CD14-positive monocyte (primary cell): ENCODE measurements around the gene BAX. TPM values are rescaled to one million over a fixed set of nuclear protein-coding genes. Genes with fewer than 3 reads are reported as not detected.
A peak's percentile ranks its signal among the peaks of the same experiment; 100 is the strongest.

Source experiments
- DNase-seq, 3 donors: peaks; one replicate each; pipeline ENCODE4 v3.0.0-alpha.2; 2011 to 2022
- H2AFZ ChIP-seq: 2 replicates; pipeline ENCODE4 v1.6.0; 2012; ENCODE audit warnings: mild to moderate bottlenecking, low read depth, low read length, inconsistent platforms; ENCODE audit not compliant: insufficient read depth, poor library complexity, severe bottlenecking
- H3K27ac ChIP-seq, 2 donors: 1 replicate in 1 of 2; 2 replicates in 1 of 2; pipeline ENCODE4 v1.5.1; 2012 to 2013; ENCODE audit warnings: low read length in 2 of 2, control low read depth in 1 of 2, inconsistent platforms in 1 of 2, low read depth in 1 of 2, mild to moderate bottlenecking in 1 of 2
- H3K27me3 ChIP-seq, 2 donors: one replicate each; pipeline versions ENCODE4 v1.6.0 to v1.6.1; 2011 to 2013; ENCODE audit warnings: low read length in 2 of 2; ENCODE audit not compliant: control insufficient read depth in 2 of 2, insufficient read depth in 2 of 2
- H3K36me3 ChIP-seq, 2 donors: replicated peaks in 1 of 2; 1 replicate in 1 of 2; 2 replicates in 1 of 2; pipeline versions ENCODE4 v1.5.1 to v1.6.1; 2012 to 2013; ENCODE audit warnings: low read length in 2 of 2, control low read depth in 1 of 2, inconsistent platforms in 1 of 2, mild to moderate bottlenecking in 1 of 2; ENCODE audit not compliant: insufficient read depth in 2 of 2, control insufficient read depth in 1 of 2
- H3K4me1 ChIP-seq, 2 donors: 1 replicate in 1 of 2; 2 replicates in 1 of 2; pipeline versions ENCODE4 v1.5.1 to v1.6.1; 2012 to 2013; ENCODE audit warnings: low read length in 2 of 2, control low read depth in 1 of 2, inconsistent platforms in 1 of 2, mild to moderate bottlenecking in 1 of 2, moderate library complexity in 1 of 2; ENCODE audit not compliant: insufficient read depth in 2 of 2, control insufficient read depth in 1 of 2
- H3K4me2 ChIP-seq: replicated peaks from 2 replicates; pipeline ENCODE3; 2012; ENCODE audit warnings: low read length, moderate library complexity, mild to moderate bottlenecking; ENCODE audit not compliant: poor library complexity, severe bottlenecking; ENCODE audit errors: extremely low read depth
- H3K4me3 ChIP-seq, 3 experiments: fragments of 200-600 bp in 1 of 3; sonication (generic) in 1 of 3; replicated peaks in 1 of 3; 1 replicate in 2 of 3; 2 replicates in 1 of 3; pipeline ENCODE4 v1.5.1; 2011 to 2013; ENCODE audit warnings: low read length in 3 of 3, mild to moderate bottlenecking in 3 of 3, control low read depth in 2 of 3, low read depth in 2 of 3, inconsistent platforms in 1 of 3, moderate library complexity in 1 of 3
- H3K79me2 ChIP-seq: 2 replicates; pipeline ENCODE4 v1.6.0; 2012; ENCODE audit warnings: mild to moderate bottlenecking, control low read depth, inconsistent platforms, low read length, moderate library complexity; ENCODE audit not compliant: insufficient read depth
- H3K9ac ChIP-seq: 2 replicates; pipeline ENCODE4 v1.6.0; 2017; ENCODE audit warnings: low read length, mild to moderate bottlenecking; ENCODE audit not compliant: insufficient read depth, poor library complexity, severe bottlenecking
- H3K9me3 ChIP-seq, 2 donors: replicated peaks in 1 of 2; 1 replicate in 1 of 2; 2 replicates in 1 of 2; pipeline versions ENCODE4 v1.5.1 to v1.6.1; 2012 to 2013; ENCODE audit warnings: low read length in 2 of 2, control low read depth in 1 of 2; ENCODE audit not compliant: control insufficient read depth in 1 of 2, insufficient read depth in 1 of 2
- H4K20me1 ChIP-seq: 2 replicates; pipeline ENCODE4 v1.6.0; 2012; ENCODE audit warnings: mild to moderate bottlenecking, low read length, control low read depth, moderate library complexity; ENCODE audit not compliant: insufficient read depth
- H3K27ac Mint-ChIP-seq, 7 donors: one replicate each; pipeline ENCODE4 v1.8.0; 2020; ENCODE audit warnings: mild to moderate bottlenecking in 7 of 7, mixed read lengths in 7 of 7, moderate library complexity in 6 of 7, inconsistent platforms in 2 of 7
- H3K27me3 Mint-ChIP-seq, 3 donors: one replicate each; pipeline ENCODE4 v1.8.0; 2021 to 2022; ENCODE audit warnings: low read depth in 3 of 3, mild to moderate bottlenecking in 3 of 3, mixed read lengths in 3 of 3, moderate library complexity in 3 of 3, inconsistent platforms in 1 of 3
- H3K36me3 Mint-ChIP-seq, 2 donors: one replicate each; pipeline ENCODE4 v1.8.0; 2020; ENCODE audit warnings: mixed read lengths in 2 of 2, inconsistent platforms in 1 of 2, mild to moderate bottlenecking in 1 of 2
- H3K4me1 Mint-ChIP-seq: one replicate; pipeline ENCODE4 v1.8.0; 2020; ENCODE audit warnings: mild to moderate bottlenecking, mixed read lengths
- H3K4me3 Mint-ChIP-seq, 2 donors: one replicate each; pipeline ENCODE4 v1.8.0; 2020; ENCODE audit warnings: mild to moderate bottlenecking in 2 of 2, mixed read lengths in 2 of 2, moderate library complexity in 1 of 2
- H3K9me3 Mint-ChIP-seq, 7 donors: one replicate each; pipeline ENCODE4 v1.8.0; 2020 to 2022; ENCODE audit warnings: mixed read lengths in 7 of 7, mild to moderate bottlenecking in 6 of 7, moderate library complexity in 6 of 7, inconsistent platforms in 2 of 7
- WGBS: methylation state at CpG from one replicate; pipeline ENCODE4 v1.1.5; 2013; ENCODE audit warnings: missing lambda C conversion rate; ENCODE audit not compliant: insufficient coverage; 5-methylcytosine and 5-hydroxymethylcytosine counted together
- intact Hi-C, 2 donors: fragments of 100-400 bp; cut with micrococcal nuclease; formaldehyde crosslinking; loops; one replicate each; pipeline versions ENCODE4 v1.15.0 to v1.15.1; 2023
- polyA plus RNA-seq, 3 donors: library from polyadenylated mRNA; depleted of rRNA in 1 of 3; unstranded in 2 of 3; stranded (reverse) in 1 of 3; fragments of 300-500 nt in 2 of 3; fragments of >200 nt in 1 of 3; fragmentation: Illumina TruSeq in 2 of 3; gene quantifications; 1 replicate in 2 of 3; 2 replicates in 1 of 3; pipeline ENCODE4 v1.2.3, GENCODE V29; 2012 to 2021
- TF ChIP-seq, protein P1 (sequence below): fragments of 200-600 bp; IDR thresholded peaks from one replicate; pipeline ENCODE4 v1.8.0; 2022; ENCODE audit warnings: antibody characterized with exemption, mild to moderate bottlenecking

Gene BAX
- polyA plus RNA-seq, 3 donors = 69.2 to 135 (median 80.5) TPM

- Histone ChIP-seq H4K20me1 (peaks cover 11% of the 10 kb centered on the region), H3K27ac (peak overlapping the region in 1 of 2 donors; percentile 86), H3K9ac (peak overlapping the region; percentile 90), H3K4me1 (peaks cover 23 to 33% of the 10 kb centered on the region in 2 donors), H3K79me2 (peaks cover 34% of the 10 kb centered on the region), H3K4me2 (peak overlapping the region; percentile 97), H3K4me3 (peak overlapping the region; percentile 47 to 94 (median 79)), H2AFZ (peak overlapping the region; percentile 91), H3K9me3 (no peaks in the 10 kb centered on the region), H3K27me3 (no peaks in the 10 kb centered on the region), H3K36me3 (peaks cover 0 to 19% of the 10 kb centered on the region in 2 donors)
- Mint-ChIP-seq H3K4me1 (peaks cover 37% of the 10 kb centered on the region), H3K36me3 (peaks cover 15 to 28% of the 10 kb centered on the region in 2 donors), H3K27ac (peak overlapping the region in 6 of 7 donors; percentile 70 to 91 (median 82)), H3K4me3 (peak overlapping the region; percentile 82 to 88), H3K27me3 (peaks cover 0 to 2% (median 0%) of the 10 kb centered on the region in 3 donors), H3K9me3 (peaks cover 0 to 3% (median 0%) of the 10 kb centered on the region in 7 donors)
- DNase-seq = no peak
- TF ChIP-seq, protein P1, sequence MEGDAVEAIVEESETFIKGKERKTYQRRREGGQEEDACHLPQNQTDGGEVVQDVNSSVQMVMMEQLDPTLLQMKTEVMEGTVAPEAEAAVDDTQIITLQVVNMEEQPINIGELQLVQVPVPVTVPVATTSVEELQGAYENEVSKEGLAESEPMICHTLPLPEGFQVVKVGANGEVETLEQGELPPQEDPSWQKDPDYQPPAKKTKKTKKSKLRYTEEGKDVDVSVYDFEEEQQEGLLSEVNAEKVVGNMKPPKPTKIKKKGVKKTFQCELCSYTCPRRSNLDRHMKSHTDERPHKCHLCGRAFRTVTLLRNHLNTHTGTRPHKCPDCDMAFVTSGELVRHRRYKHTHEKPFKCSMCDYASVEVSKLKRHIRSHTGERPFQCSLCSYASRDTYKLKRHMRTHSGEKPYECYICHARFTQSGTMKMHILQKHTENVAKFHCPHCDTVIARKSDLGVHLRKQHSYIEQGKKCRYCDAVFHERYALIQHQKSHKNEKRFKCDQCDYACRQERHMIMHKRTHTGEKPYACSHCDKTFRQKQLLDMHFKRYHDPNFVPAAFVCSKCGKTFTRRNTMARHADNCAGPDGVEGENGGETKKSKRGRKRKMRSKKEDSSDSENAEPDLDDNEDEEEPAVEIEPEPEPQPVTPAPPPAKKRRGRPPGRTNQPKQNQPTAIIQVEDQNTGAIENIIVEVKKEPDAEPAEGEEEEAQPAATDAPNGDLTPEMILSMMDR = no peak
- intact Hi-C loops = loop anchor here in 1 of 2 donors (5.0 kb wide), 1 partner anchor 52 kb away; the partner anchor contains the start of gene NUCB1
- 52% methylated on average over 5 of the region's 11 CpGs for WGBS
Measured at GRCh38 chr19:48953990-48954594, 583 bp upstream of the BAX start.

GRCh38 chr19:48955308-48955958 is 758 bp downstream of the BAX start:
- peak overlapping the region; percentile 91 for H2AFZ ChIP-seq
- intact Hi-C loops = no loop called here
- H3K27ac Mint-ChIP-seq = peak overlapping the region; percentile 18 to 91 (median 82)
- peak overlapping the region; percentile 54 to 86 for H3K27ac ChIP-seq
- H3K4me3 Mint-ChIP-seq = peak overlapping the region; percentile 80 to 88
- H3K27me3 ChIP-seq = no peaks in the 10 kb centered on the region
- H4K20me1 ChIP-seq = peaks cover 11% of the 10 kb centered on the region
- peak overlapping the region; percentile 97 for H3K4me2 ChIP-seq
- TF ChIP-seq, protein P1 = no peak
- H3K36me3 Mint-ChIP-seq = peaks cover 15 to 28% of the 10 kb centered on the region in 2 donors
- peaks cover 36 to 47% of the 10 kb centered on the region in 2 donors for H3K4me1 ChIP-seq
- H3K9ac ChIP-seq = peak overlapping the region; percentile 90
- peak overlapping the region; percentile 79 to 97 (median 94) for H3K4me3 ChIP-seq
- H3K4me1 Mint-ChIP-seq = peaks cover 43% of the 10 kb centered on the region
- peaks cover 0 to 19% of the 10 kb centered on the region in 2 donors for H3K36me3 ChIP-seq
- H3K27me3 Mint-ChIP-seq = peaks cover 0 to 2% (median 0%) of the 10 kb centered on the region in 3 donors
- DNase-seq = no peak
- no peaks in the 10 kb centered on the region for H3K9me3 ChIP-seq
- peaks cover 35% of the 10 kb centered on the region for H3K79me2 ChIP-seq
- 76% methylated on average over 13 of the region's 16 CpGs for WGBS
- H3K9me3 Mint-ChIP-seq = no peaks in the 10 kb centered on the region
